Stimulated activated CD8-positive, alpha-beta memory T cell treated with anti-CD3 and anti-CD28 coated beads, Interleukin-2, amount 100 ng/mL, for 1 hour (primary cell): Measurements from ENCODE around the gene CCT2.
"Not testable (repeated sequence)": the region's sequence is repeated elsewhere in the genome, so short reads cannot be mapped to it uniquely, and the experiment has no call there.

Source experiments
- DNase-seq, 2 donors: peaks; one replicate each; pipeline ENCODE4 v3.0.0-alpha.2; 2020; ENCODE audit warnings: low read depth in 2 of 2

Gene CCT2

DNA sequence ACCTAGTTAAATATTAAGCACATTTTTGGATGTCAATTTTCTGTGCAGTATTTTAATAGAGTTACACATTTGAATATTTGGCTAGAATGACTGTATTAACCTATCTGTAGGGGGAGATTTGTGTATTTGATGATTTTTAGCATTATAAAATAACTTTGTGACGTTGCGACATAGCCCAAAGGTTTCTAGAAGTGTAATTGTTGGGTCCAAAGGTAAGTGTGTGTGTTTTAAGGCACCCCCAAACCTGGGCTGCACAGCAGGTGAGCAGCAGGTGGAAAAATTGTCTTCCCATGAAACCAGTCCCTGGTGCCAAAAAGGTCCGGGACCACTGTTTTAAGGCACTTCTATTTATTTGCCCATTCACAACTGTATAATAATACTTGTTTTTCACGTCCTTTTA is 3.3 kb downstream of the CCT2 start:
- no peak for DNase-seq

DNA sequence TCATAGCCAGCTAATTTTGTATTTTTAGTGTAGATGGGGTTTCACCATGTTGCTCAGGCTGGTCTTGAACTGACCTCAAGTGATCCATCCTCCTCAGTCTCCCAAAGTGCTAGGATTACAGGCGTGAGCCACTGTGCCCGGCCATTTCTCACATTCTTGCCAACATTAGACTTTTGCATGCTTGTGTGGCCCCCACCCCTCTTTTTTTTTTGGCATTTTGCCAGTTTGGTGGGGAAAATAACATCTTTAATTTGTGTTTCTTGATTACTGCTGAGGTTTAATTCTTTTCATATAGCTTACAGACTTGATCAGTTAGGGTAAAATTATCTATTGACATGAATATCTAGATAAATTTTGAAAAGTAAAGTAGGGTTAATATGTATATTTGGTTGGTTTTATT is 3.8 kb downstream of the CCT2 start:
- no peak for DNase-seq

DNA sequence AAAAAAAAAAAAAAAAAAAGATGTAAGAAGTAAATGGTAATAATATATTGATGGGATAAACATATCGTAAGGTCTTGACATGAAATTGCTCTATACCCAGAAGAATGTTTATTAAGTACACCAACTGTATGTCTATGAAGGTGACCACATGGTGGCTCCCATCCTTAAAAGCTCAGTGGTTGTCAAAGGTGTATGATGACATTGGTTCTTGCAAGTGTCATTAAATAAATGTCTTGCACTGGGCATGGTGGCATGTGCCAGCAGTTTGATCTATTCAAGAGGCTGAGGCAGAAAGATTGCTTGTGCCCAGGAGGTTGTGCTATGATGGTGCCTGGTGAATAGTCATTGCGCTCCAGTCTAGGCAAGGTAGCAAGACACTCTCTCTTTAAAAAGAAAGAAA is 10.4 kb downstream of the CCT2 start:
- DNase-seq, result no peak

DNA sequence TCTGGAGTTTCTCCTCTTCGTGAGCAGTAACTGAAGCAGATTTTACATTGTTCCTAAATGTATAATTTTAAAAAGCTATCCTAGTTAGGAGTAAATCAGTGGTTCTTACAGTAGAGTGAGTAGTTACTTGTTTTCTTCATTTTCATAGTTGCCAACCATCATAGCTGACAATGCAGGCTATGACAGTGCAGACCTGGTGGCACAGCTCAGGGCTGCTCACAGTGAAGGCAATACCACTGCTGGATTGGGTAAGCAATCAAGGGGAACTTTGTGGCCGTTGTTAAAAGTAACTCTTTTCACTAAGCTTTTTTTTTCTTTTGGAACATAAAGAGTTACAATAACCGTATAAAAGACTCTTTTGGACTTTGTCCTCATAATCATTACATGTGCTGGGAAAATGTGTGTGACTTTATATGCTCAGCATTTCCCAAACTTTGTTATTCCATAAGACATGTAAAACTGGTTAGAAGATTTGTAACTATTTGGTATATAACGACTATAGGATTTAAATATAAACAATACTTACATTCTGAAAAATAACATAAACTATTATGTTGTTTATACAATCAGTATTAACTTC is 13.0 kb downstream of the CCT2 start:
- no peak for DNase-seq

DNA sequence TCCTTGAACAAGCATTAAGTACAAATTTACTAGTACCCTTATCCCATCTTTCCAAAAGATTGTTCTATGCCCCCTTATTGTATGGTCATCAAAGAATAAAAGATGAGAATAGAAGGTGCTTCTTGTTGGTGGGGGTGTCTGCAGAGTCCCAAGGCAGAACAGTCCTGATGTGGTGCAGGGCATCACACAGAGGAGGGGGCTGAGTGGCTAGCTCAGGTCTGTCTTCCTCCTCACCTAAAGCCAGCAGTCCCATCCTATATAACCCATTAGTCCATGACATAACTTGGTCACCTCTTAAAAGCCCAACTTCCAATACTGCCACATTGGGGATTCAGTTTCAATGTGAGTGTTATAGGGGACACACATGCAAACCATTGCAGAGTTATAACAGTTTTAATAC is 15.5 kb downstream of the CCT2 start:
- DNase-seq, result no peak

DNA sequence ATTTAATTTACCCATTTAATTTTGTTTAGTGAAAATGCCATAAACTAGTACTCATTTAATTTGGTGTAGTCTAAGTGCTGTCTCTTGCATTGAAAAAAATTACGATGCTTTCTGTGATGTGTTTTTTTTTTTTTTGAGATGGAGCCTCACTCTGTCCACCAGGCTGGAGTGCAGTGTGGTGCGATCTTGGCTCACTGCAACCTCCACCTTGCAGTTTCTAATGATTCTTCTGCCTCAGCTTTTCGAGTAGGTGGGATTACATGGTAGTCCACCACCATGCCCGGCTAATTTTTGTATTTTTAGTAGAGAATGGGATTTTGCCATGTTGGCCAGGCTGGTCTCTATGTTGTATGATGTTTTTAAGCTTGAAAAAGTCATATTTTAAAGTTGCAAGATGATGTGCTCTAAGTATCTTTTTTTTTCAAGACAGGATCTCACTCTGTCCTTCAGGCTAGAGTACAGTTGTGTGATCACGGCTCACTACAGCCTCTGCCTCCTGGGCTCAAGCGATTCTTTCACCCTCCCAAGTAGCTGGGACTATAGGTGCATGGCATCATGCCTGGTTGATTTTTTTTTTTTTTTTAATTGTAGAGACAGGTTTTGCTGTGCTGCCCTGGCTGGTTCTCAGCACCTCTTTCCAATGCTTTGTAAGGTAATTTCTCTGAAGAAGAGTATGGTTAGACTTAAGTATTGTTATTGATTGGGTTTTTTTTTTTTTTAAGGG is 16.9 kb downstream of the CCT2 start:
- no peak for DNase-seq

DNA sequence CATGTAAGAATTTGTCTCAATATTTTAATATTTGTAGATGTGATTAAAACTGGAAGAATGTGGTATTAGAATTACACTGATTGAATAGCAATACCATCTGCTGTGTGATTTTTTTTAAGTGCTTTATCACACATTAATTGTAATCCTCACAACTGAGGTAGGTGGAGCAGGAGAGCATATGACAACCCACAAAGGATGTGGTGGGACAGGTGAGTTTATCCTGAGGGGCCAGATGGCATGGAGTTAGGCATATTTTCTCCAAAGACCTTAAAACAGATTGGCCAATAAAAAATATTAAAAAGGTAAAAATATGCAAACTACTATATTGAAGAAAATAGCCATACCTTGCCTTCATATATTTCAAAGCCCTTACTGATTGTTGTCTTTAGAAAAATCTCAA is 17.7 kb downstream of the CCT2 start:
- DNase-seq, result no peak

DNA sequence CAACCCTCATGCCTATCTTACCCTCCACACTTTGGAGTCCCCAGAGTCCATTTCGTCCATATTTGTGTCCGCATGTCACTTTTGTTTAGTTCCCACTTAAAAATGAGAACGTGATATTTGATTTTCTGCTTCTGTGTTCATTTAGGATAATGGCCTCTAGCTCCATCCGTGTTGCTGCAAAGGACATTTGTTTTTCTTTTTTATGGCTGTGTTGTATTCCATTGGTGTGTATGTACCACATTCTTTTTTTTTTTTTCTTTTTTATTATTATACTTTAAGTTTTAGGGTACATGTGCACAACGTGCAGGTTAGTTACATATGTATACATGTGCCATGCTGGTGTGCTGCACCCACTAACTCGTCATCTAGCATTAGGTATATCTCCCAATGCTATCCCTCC is 18.3 kb downstream of the CCT2 start:
- not testable (repeated sequence) for DNase-seq

DNA sequence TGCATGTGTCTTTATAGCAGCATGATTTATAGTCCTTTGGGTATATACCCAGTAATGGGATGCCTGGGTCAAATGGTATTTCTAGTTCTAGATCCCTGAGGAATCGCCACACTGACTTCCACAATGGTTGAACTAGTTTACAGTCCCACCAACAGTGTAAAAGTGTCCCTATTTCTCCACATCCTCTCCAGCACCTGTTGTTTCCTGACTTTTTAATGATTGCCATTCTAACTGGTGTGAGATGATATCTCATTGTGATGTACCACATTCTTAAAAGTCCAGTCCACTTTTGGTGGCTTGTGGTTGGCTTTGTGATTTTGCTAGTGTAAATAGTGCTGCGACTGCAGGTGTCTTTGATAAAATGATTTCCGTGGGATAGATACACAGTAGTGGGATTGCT is 19.0 kb downstream of the CCT2 start:
- DNase-seq, result not testable (repeated sequence)

DNA sequence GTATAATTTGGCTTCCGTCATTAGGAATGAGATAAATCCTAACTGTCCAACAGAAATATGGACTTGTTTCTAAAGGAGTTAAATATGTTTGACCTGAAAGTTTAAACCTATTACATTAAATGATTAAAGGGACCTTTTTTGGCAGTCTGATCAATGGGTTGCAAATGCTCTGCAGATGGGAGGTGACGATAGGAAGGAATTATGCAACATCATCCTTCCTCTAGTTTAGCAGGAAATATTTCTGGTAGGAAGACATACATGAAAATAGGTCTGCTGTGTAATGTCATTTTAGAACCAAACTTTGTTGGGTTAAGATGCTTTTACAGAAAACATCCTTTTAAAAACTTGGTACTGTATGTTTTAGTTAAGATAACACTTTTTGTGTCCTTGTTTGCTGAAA is 22.9 kb downstream of the CCT2 start:
- DNase-seq, result no peak

DNA sequence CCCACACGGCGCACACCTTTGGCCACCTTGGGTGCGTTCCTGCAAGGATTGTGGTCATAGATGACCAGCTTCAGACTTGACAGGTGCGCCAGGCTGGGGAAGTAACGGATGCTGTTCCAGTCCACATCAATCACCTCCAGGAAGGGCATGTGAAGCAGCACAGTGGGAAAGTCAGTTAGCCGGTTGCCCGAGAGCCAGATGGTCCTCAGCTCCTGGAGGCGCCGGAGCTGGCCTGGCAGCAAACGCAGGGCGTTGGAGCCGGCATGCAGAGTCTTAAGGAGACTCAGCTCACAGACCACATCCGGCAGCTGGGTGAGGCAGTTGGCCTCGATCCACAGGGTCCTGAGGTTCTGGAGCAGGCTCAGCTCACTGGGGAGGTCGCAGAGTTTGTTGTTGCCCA is 24.9 kb downstream of the CCT2 start:
- no peak for DNase-seq

DNA sequence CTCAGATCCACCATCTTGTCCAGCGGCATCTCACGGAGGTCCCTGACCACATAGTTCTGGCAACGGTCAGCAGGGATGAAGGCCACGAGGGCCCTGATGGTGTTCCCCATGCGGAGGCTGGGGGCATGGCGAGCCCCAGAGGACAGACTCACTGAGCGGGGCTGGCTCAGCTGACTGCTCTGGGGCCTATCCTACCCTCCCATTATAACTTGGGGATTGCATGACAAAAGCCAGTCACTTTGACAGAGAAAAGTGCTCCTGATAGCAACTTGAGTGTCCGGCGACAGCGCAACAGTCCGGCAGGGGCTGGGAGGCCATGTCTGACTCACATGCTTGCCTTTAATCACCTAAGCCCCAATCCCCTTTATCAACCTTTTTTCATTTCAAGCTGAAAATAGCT is 25.5 kb downstream of the CCT2 start, which contains the start of gene LRRC10:
TSS of gene LRRC10 (minus strand) at position 179 of the 400 bp plus-strand sequence. CDS start at position 110, 69 bp downstream.
- no peak for DNase-seq

DNA sequence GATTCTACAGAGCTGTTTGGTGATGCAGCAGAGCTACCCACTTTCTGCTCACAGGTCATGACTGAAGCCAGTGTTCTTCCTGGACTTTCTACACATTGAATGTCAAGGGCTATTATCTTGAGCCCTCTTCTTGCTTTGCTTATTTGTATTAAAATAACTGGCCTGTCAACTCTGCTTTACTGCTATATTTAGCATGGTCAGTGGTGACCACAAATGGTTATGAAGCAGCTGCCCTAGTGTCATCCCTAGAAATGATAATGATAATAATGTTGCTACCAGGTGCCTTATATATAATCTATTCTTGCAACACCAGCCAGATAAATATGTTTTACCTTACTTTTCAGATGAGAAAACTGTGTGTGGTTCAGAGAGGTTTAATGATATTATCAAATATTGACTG is 28.1 kb downstream of the CCT2 start:
- no peak for DNase-seq

DNA sequence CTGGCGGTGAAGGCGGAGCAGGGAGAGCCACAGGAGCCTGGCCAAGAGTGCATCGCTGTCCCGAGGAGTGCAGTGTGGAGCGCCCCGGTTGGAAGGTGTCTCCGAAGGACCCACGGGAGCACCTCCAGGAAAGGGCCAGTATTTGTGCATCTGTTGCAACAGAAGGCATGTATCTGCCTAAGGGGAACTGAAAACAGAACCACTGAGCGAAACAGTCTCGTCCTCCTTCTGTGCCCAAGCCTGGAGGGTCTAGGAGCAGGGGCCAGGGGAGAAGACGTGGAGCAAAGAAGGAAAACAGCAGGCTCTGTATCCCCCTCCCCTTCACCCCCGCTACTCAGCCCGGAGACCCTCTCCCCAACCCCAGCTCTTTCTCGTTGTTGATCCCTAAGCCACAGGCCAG is 30.8 kb downstream of the CCT2 start:
- DNase-seq, result no peak

DNA sequence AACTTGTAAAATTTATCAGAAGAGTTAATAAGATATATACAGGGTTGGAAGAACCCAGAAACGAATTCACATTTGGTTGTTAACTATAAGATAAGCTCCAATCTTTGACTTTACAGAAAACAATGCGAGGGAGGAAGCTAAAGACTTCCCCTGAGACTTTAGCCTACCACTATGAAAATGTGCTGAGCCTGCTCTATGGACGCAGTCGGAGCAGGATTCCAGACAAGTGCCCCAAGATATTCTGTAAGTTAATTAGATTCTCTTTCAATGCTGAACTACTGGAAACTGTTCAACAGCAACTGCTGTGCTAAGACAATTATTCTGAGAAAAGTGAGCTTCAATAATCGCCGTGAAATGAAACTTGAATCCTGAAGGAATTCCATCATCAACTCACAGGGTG is 33.8 kb downstream of the CCT2 start:
- DNase-seq, result no peak

DNA sequence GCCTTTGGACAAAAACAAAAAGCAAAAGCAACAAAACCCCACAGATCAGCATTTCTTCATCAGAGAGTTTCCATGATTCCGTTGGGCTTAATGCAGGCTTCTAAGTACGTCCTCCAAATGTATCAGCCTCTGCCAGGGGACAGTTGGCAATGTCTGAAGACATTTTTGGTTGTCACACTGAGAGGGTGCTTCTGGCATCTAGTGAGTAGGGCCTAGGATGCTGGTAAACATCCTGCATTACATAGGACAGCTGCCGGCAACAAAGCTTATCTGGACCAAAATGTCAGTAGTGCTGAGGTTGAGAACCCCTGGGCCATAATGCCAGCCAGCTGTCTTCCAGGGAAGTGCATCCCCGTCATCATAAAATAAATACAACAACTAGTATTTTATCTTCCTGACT is 34.8 kb downstream of the CCT2 start:
- no peak for DNase-seq

DNA sequence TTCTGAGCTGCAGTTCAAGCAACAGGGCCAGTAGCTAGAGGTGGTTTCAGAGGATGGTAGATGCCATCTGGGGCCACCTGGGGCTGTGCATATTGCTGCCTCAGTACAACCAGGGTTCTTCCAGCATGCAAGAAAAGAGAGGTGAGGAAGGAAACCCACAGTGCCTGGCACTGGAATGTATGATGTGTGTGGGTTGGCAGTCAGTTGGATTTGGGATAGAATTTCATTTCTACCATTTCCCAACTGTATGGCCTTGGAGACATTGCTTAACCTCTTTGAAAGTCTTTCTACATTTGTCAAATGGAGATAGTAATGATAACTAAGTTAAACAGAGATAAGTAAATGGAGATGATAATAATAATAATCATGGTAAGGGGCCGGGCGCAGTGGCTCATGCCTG is 35.7 kb downstream of the CCT2 start:
- no peak for DNase-seq

DNA sequence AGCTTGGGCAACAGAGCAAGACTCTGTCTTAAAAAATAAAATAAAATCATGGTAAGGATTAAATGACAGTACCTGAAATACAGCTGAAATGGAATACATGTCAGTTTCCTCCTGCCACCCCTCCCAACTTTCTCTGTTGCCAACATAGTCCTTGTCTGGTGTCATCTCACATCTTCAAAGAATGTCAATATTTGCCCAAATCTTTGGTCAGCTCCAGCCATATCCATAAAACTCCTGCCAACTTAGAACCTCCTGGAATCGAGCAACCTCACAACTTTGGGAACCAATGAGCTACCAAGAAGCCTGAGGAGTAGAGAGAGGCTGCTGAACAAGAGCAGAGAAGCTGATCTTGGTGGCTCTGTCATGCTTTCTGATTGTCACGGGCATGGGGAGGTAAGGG is 36.3 kb downstream of the CCT2 start:
- DNase-seq, result no peak

DNA sequence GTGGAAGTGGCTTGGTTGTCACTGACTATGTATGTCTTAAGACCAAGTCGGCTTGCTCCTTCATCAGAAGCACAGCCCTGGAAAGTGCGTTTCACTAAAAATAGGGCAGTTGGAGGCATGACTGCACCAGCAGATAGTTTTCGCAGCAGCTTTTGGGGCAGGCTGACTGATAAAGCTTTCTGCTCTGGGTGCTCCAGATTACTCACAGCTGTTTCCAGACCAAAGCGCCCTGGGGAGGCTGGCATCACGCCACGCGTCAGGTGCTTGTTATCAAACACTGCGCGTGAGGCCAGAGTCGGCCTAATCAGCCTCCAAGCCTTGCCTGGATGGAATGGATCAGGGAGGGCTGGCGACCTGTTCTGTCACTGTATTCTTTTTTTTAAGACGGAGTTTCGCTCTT is 38.7 kb downstream of the CCT2 start:
- no peak for DNase-seq

DNA sequence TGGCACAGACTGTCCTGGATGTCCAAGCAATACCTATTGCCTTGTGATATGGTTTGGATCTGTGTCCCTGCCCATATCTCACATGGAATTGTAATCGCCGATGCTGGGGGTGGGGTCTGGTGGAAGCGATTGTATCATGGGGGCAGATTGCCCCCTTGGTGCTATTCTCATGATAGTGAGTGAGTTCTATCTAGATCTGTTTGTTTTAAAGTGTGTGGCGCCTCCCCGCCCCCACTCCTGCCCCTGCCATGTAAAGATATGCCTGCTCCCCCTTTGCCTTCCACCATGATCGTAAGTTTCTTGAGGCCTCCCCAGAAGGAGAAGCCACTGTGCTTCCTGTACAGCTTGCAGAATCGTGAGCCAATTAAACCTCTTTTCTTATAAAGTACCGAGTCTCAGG is 42.2 kb downstream of the CCT2 start:
- DNase-seq, result no peak

DNA sequence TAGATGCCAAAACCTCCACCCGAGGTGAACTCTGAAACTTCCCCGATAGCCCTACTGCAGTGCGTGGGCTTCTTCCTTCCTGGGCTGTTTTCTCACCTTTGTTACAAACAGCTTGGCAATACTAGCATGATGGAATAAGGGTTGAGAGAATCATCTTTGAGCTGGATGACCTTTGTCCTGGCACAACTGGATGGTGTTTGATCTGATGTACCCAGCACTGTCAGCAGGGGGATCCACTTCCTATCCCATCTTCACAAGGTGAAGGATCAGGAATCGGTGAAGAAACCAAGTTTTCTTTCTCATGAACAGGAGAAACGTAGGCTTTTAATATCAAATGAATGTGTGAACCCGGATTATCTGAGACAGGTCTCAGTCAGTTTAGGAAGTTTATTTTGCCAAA is 44.9 kb downstream of the CCT2 start:
- DNase-seq, result no peak

DNA sequence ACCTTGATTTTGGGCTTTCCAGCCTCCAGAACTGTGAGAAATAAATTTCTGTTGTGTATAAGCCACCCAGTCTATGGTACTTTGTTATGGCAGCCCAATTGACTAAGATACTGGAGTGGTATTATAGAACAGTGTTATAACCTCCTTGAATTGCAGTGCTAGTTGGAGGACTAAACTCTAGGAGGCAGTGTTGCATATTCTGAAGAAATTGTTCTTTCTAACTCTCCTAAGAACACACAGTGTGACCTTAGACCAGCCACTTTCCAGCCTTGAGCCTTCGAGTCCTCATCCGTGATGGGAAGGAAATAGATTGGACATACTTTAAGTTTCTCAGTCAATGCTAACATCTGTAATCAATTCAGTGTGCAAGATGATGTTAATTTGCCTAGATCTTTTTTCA is 47.8 kb downstream of the CCT2 start:
- no peak for DNase-seq

DNA sequence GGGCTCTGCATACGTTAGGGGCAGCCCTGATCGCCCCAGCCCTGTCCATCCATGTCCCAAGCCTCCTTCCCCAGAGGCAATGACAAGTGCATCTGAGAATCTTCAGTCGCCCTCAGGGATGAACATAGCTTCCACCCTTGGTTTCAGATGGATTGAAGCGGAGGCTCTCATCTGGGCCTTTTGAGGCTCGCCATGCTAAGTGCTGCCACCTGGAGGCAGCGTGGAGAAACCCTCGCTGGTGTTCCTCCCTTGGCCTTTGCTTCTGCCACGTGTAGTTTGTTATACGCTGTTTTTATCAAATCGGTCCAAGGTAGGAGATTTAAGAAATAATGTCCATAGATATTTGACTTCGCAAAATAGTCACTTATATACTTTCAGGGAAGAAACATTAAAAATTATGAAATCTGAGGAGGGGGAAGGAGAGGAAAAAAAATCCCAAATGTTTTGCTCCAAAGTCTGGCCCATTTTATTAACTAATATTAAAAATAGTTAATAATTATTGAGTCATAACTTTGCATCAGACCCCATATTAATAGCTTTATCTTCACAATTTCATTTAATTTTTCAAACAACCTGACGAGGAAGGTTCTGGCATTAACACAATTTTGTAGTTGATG is 54.2 kb downstream of the CCT2 start:
- DNase-seq, result peak; percentile 14 to 36
